K562 (cell line): ENCODE results near the gene CCDC195.

Experiments
- CTCF ChIP-seq, 3 experiments: IDR thresholded peaks in 2 of 3; conservative IDR thresholded peaks in 1 of 3; 2 replicates each; pipeline ENCODE4 v1.5.1; 2011 to 2012; ENCODE audit warnings: low read length in 3 of 3, mild to moderate bottlenecking in 3 of 3, control low read depth in 2 of 3, improper control_type of control experiment in 1 of 3, inconsistent platforms in 1 of 3, low read depth in 1 of 3, mixed read lengths in 1 of 3, moderate library complexity in 1 of 3; ENCODE audit not compliant: insufficient read depth in 2 of 3
- CXXC5 ChIP-seq: fragments of 250-450 bp; sonication (Bioruptor Pico); IDR thresholded peaks from 2 replicates; pipeline ENCODE4 v1.8.0; 2022; ENCODE audit warnings: inconsistent platforms, mild to moderate bottlenecking, moderate library complexity
- L3MBTL2 ChIP-seq: fragments of 450-650 bp; IDR thresholded peaks from 2 replicates; pipeline ENCODE4 v1.6.1; 2016; ENCODE audit warnings: mild to moderate bottlenecking, moderate library complexity
- NFIC ChIP-seq: fragments of 450-650 bp; IDR thresholded peaks from 2 replicates; pipeline ENCODE4 v1.6.1; 2017; ENCODE audit warnings: mild to moderate bottlenecking, inconsistent platforms
- POLR2A ChIP-seq: fragments of 450-650 bp; conservative IDR thresholded peaks from 2 replicates; pipeline ENCODE4 v1.6.1; 2016
- REST ChIP-seq, 2 experiments: fragments of 450-650 bp; formaldehyde crosslinking in 1 of 2; IDR thresholded peaks; 2 replicates each; pipeline versions ENCODE4 v1.4.0 to v1.6.1; 2014 to 2020; ENCODE audit warnings: mild to moderate bottlenecking in 2 of 2, borderline replicate concordance in 1 of 2, low read depth in 1 of 2
- SP1 ChIP-seq: sonication (generic); formaldehyde crosslinking; IDR thresholded peaks from 2 replicates; pipeline ENCODE4 v1.8.1; 2022; ENCODE audit warnings: mild to moderate bottlenecking, missing genetic modification reagents
- USF2 ChIP-seq: sonication (generic); formaldehyde crosslinking; IDR thresholded peaks from 2 replicates; pipeline ENCODE4 v1.5.0; 2020; ENCODE audit warnings: missing genetic modification reagents
- ZNF3 ChIP-seq: fragments of 250-450 bp; sonication (Bioruptor Pico); IDR thresholded peaks from 2 replicates; pipeline ENCODE4 v1.5.0; 2021; ENCODE audit warnings: mild to moderate bottlenecking, moderate library complexity

GRCh38 chr2:224669449-224669848 is 46.7 kb downstream of the CCDC195 start:
- no peak for TF ChIP-seq NFIC
- TF ChIP-seq L3MBTL2 = no peak
- no peak for TF ChIP-seq CTCF (IDR thresholded peaks at IDR 0.05 in 2 of 3, conservative IDR thresholded peaks at IDR 0.05 in 1 of 3; ENCODE audit: insufficient read depth in 2 of 3, low read depth in 1 of 3, low read length in 3 of 3)
- TF ChIP-seq SP1 (CRISPR knock-in tag) = no peak
- no peak for TF ChIP-seq REST (IDR thresholded peaks at IDR 0.05; ENCODE audit: borderline replicate concordance)
- no peak for TF ChIP-seq REST (CRISPR knock-in tag; IDR thresholded peaks at IDR 0.05; ENCODE audit: low read depth)
- TF ChIP-seq ZNF3 (CRISPR knock-in tag) = no peak
- no peak for TF ChIP-seq USF2 (CRISPR knock-in tag)
- no peak for TF ChIP-seq POLR2A
- no peak for TF ChIP-seq CXXC5 (CRISPR knock-in tag)
